MCF 10A (cell line): ENCODE data around the gene NOC2L. TPM values are rescaled to one million over a fixed set of nuclear protein-coding genes. Genes with fewer than 3 reads are reported as not detected.
A peak's percentile ranks its signal among the peaks of the same experiment; 100 is the strongest.
"Not testable (repeated sequence)": the region's sequence is repeated elsewhere in the genome, so short reads cannot be mapped to it uniquely, and the experiment has no call there.

Experiments
- BruUV-seq: library from RNA; stranded (reverse); fragments of 400-500 nt; replicated peaks from 2 replicates; lab custom pipeline; 2021; lab: Mats Ljungman, UMichigan
- CTCF ChIA-PET: fragments of 300-600 bp; sonication (Branson Sonifier 250); formaldehyde crosslinking; extraction: SDS; loops from one replicate; lab custom pipeline; 2021; ENCODE audit warnings: antibody characterized with exemption, inconsistent platforms; lab: Yijun Ruan, JAX
- POLR2A ChIA-PET: fragments of 300-600, 350-650 bp; sonication (Branson Sonifier 250); formaldehyde crosslinking; extraction: SDS; loops from one replicate; lab custom pipeline; 2020; ENCODE audit warnings: antibody characterized with exemption, inconsistent platforms; lab: Yijun Ruan, JAX
- DNase-seq: peaks from one replicate; pipeline ENCODE4 v3.0.0-alpha.2; 2018; ENCODE audit not compliant: unreplicated experiment
- H3K27ac Mint-ChIP-seq: one replicate; pipeline ENCODE4 v1.8.0; 2022; ENCODE audit warnings: mild to moderate bottlenecking, low read depth, mixed read lengths; ENCODE audit not compliant: unreplicated experiment
- H3K27me3 Mint-ChIP-seq: one replicate; pipeline ENCODE4 v1.8.0; 2022; ENCODE audit warnings: mixed read lengths; ENCODE audit not compliant: insufficient read depth, unreplicated experiment
- H3K36me3 Mint-ChIP-seq: one replicate; pipeline ENCODE4 v1.8.0; 2022; ENCODE audit warnings: mild to moderate bottlenecking, moderate library complexity, mixed read lengths; ENCODE audit not compliant: insufficient read depth, unreplicated experiment
- H3K4me1 Mint-ChIP-seq: one replicate; pipeline ENCODE4 v1.8.0; 2022; ENCODE audit warnings: mixed read lengths; ENCODE audit not compliant: insufficient read depth, unreplicated experiment
- H3K4me3 Mint-ChIP-seq: one replicate; pipeline ENCODE4 v1.8.0; 2022; ENCODE audit warnings: mild to moderate bottlenecking, moderate library complexity, mixed read lengths; ENCODE audit not compliant: unreplicated experiment
- H3K9me3 Mint-ChIP-seq: one replicate; pipeline ENCODE4 v1.8.0; 2022; ENCODE audit warnings: mixed read lengths; ENCODE audit not compliant: unreplicated experiment
- intact Hi-C: fragments of 100-400 bp; cut with micrococcal nuclease; formaldehyde crosslinking; loops from 2 replicates; pipeline ENCODE4 v1.14.1; 2022
- total RNA-seq: library from RNA; stranded (reverse); gene quantifications from 2 replicates; pipeline ENCODE4 v1.2.3, GENCODE V29; 2022
- TF ChIP-seq, protein P1 (sequence below): fragments of 200-600 bp; IDR thresholded peaks from one replicate; pipeline ENCODE4 v1.8.0; 2022; ENCODE audit warnings: antibody characterized with exemption, mild to moderate bottlenecking; ENCODE audit not compliant: unreplicated experiment

The NOC2L gene
- total RNA-seq, 1 experiment from 2014 or later, result 136 TPM

DNA sequence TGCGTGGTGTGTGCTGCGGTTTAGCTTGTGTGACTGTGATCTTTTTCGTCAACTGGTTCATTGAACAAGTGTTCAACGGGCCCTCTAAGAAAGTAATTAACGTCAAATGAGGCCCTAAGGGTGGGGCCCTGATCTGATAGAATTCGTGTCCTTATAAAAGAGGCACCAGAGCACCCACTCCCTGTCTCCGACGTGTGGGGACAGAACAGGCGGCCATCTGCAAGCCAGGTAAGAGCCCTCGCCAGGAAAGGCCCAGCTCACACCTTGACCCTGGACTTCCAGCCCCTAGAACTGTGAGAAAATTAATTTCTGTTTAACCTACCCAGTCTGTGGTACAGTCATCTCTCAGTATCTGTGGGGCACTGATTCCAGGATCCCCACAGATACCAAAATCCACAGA, 55.8 kb downstream of the NOC2L start:
- H3K4me1 Mint-ChIP-seq, result peaks cover 24% of the 10 kb centered on the region
- no peaks in the 10 kb centered on the region for H3K9me3 Mint-ChIP-seq
- no peak overlapping the region for H3K4me3 Mint-ChIP-seq
- intact Hi-C loops, result loop anchor here (5.0 kb wide), 1 partner anchor 39 kb away; no protein-coding TSS in a partner anchor
- POLR2A ChIA-PET, result no interaction called here
- TF ChIP-seq, protein P1, sequence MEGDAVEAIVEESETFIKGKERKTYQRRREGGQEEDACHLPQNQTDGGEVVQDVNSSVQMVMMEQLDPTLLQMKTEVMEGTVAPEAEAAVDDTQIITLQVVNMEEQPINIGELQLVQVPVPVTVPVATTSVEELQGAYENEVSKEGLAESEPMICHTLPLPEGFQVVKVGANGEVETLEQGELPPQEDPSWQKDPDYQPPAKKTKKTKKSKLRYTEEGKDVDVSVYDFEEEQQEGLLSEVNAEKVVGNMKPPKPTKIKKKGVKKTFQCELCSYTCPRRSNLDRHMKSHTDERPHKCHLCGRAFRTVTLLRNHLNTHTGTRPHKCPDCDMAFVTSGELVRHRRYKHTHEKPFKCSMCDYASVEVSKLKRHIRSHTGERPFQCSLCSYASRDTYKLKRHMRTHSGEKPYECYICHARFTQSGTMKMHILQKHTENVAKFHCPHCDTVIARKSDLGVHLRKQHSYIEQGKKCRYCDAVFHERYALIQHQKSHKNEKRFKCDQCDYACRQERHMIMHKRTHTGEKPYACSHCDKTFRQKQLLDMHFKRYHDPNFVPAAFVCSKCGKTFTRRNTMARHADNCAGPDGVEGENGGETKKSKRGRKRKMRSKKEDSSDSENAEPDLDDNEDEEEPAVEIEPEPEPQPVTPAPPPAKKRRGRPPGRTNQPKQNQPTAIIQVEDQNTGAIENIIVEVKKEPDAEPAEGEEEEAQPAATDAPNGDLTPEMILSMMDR, result no peak
- no peaks in the 10 kb centered on the region for H3K36me3 Mint-ChIP-seq
- H3K27ac Mint-ChIP-seq, result no peak overlapping the region
- no TSS peak for BruUV-seq
- peaks cover 18% of the 10 kb centered on the region for H3K27me3 Mint-ChIP-seq
- CTCF ChIA-PET, result interaction anchor here (0.7 kb wide), 2 partner anchors 9 to 17 kb away, joined by 3 read pairs; no protein-coding TSS in a partner anchor
- no peak for DNase-seq

DNA sequence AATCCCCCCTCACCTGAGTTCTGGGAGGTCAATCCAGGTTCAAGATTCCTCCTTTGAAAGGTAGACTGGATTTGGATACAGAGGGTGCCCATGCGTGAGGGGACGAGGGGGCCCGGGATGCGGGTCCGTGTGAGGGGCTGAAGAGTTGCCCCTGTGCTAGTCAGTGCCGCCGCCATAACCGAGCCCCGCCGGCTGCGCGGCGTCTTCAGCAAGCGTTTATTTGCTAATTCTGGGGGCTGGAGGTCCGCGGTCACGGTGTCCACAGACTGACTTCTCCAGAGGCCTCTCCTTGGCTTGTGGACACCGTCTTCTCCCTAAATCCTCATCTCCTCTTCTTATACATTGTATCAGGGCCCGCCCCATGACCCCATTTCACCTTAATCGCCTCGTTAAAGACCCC, 56.3 kb downstream of the NOC2L start:
- intact Hi-C loops, result loop anchor here (5.0 kb wide), 1 partner anchor 39 kb away; no protein-coding TSS in a partner anchor
- Mint-ChIP-seq H3K36me3 (no peaks in the 10 kb centered on the region), H3K4me3 (no peak overlapping the region), H3K4me1 (peaks cover 24% of the 10 kb centered on the region), H3K27ac (no peak overlapping the region), H3K27me3 (peaks cover 23% of the 10 kb centered on the region), H3K9me3 (no peaks in the 10 kb centered on the region)
- ChIA-PET POLR2A (no interaction called here), CTCF (no interaction called here)
- DNase-seq, result no peak
- no TSS peak for BruUV-seq
- TF ChIP-seq, protein P1, result no peak

DNA sequence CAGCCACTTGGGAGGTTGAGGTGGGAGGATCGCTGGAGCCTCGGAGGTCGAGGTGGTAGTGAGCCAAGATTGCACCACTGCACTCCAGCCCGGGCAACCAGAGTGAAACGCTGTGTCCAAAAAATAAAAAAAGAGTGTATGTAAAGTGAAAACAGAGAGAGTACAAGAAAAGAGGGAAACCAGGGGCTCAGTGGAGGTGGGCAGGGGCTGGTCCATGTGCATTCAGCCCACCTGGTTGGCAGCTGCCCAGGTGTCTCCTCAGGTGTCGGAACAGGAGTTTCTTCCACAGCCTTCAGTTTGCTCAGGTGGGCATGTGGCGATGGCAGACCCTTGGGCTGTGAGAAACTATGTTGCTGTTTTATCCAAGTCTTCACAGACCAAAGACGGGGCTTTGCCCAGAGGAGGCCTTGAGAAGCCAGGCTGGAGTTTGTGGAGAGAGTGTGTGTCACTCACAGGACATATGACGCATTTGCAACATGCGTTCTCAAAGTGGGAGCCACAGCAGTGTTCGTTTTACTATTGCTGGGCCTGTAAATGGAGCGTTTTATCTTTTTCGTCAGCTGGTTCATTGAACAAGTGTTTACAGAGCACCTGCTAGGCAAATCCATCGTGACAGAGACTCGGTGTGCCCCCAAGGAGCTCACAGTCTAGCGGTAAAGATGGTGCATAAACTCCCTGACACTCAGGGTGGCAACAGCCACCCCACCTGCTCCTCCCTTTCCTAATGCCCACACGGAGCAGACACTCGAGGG, 57.8 kb downstream of the NOC2L start:
- peaks cover 5% of the 10 kb centered on the region for H3K36me3 Mint-ChIP-seq
- CTCF ChIA-PET, result no interaction called here
- no peak overlapping the region for H3K4me3 Mint-ChIP-seq
- no peaks in the 10 kb centered on the region for H3K9me3 Mint-ChIP-seq
- POLR2A ChIA-PET, result no interaction called here
- no peak overlapping the region for H3K27ac Mint-ChIP-seq
- H3K4me1 Mint-ChIP-seq, result peaks cover 11% of the 10 kb centered on the region
- DNase-seq, result no peak
- intact Hi-C loops, result loop anchor here (5.0 kb wide), 1 partner anchor 41 kb away; no protein-coding TSS in a partner anchor
- BruUV-seq, result no TSS peak
- peaks cover 38% of the 10 kb centered on the region for H3K27me3 Mint-ChIP-seq
- TF ChIP-seq, protein P1, result no peak

DNA sequence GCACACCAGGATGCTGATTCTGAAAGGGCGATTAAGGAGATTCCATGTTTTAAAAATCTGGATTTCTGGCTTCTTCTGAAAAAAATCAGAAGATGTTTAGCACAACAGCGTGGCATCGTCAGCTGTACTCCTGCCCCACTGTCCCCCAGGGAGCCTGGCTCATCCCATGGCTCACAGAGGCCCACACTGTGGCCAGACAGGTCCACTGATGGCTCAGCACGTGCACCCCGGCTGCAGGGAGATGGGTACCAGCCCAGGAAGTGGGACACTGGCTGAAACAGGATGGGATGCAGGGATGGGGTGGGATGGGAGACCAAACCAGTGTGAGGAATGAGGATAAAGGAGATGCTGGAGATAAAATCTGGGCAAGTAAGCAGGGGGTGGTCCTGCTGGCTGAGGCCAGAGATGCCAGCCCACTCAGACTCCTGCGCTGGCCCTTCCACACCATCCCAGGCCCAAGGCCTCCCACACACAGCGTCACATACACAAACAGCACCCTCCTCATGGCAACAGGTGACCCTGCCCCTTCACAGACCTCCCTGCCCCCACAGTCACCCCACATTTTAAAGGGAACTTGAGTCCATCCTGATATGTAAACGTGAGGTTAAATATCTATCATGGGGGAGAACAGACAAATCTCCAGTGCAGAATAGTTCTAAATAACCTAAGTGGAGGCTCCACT, 59.3 kb downstream of the NOC2L start:
- intact Hi-C loops, result loop anchor here (5.0 kb wide), 1 partner anchor 43 kb away; no protein-coding TSS in a partner anchor
- ChIA-PET POLR2A (no interaction called here), CTCF (no interaction called here)
- no peaks in the 10 kb centered on the region for H3K9me3 Mint-ChIP-seq
- H3K4me3 Mint-ChIP-seq, result no peak overlapping the region
- TF ChIP-seq, protein P1, result no peak
- no TSS peak for BruUV-seq
- H3K27me3 Mint-ChIP-seq, result peaks cover 38% of the 10 kb centered on the region
- peaks cover 11% of the 10 kb centered on the region for H3K4me1 Mint-ChIP-seq
- peaks cover 5% of the 10 kb centered on the region for H3K36me3 Mint-ChIP-seq
- no peak overlapping the region for H3K27ac Mint-ChIP-seq
- no peak for DNase-seq

DNA sequence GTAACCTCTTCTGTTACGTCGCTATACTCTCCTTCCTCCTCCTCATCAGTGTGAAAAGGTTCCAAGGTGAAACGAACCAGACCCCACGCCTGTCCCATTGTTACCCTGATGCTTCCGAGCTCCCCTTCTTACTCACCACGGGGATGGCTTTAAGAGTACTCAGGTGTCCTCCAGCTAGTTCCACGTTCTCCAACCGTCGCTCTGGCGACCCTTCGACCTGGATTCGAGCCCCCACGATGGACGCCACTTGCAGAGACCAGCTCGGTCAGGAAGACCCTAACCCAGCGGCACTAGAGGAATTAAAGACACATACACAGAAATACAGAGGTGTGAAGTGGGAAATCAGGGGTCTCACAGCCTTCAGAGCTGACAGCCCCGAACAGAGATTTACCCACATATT, 61.1 kb downstream of the NOC2L start:
- H3K27ac Mint-ChIP-seq, BruUV-seq, DNase-seq, H3K9me3 Mint-ChIP-seq, intact Hi-C loops, H3K36me3 Mint-ChIP-seq: not testable (repeated sequence)
- peaks cover 11% of the 10 kb centered on the region for H3K4me1 Mint-ChIP-seq
- ChIA-PET CTCF (interaction anchor here (1.1 kb wide), 1 partner anchor 87 kb away, joined by 3 read pairs; no protein-coding TSS in a partner anchor), POLR2A (interaction anchor here (1.1 kb wide), 1 partner anchor 78 kb away, joined by 3 read pairs; no protein-coding TSS in a partner anchor)
- H3K27me3 Mint-ChIP-seq, result peaks cover 38% of the 10 kb centered on the region
- H3K4me3 Mint-ChIP-seq, result peak overlapping the region; percentile 26
